Subcutaneous adipose tissue (tissue), 4 donors: Measurements from ENCODE around the gene RXRA. TPM values are rescaled to one million over a fixed set of nuclear protein-coding genes. Genes with fewer than 3 reads are reported as not detected.

Experiments
- CTCF ChIP-seq: fragments of 450-650 bp; IDR thresholded peaks from one replicate; pipeline ENCODE4 v1.5.1; 2016; ENCODE audit warnings: low read depth, mild to moderate bottlenecking, control low read depth, antibody characterized with exemption, moderate library complexity
- total RNA-seq, 4 donors: library from RNA; depleted of rRNA; stranded (reverse); fragments of >200 nt; gene quantifications; one replicate each; pipeline ENCODE4 v1.1.0, GENCODE V29; 2016

The RXRA gene
- total RNA-seq, 4 donors from 2014 or later, result 39.1 to 141 (median 53.6) TPM

DNA sequence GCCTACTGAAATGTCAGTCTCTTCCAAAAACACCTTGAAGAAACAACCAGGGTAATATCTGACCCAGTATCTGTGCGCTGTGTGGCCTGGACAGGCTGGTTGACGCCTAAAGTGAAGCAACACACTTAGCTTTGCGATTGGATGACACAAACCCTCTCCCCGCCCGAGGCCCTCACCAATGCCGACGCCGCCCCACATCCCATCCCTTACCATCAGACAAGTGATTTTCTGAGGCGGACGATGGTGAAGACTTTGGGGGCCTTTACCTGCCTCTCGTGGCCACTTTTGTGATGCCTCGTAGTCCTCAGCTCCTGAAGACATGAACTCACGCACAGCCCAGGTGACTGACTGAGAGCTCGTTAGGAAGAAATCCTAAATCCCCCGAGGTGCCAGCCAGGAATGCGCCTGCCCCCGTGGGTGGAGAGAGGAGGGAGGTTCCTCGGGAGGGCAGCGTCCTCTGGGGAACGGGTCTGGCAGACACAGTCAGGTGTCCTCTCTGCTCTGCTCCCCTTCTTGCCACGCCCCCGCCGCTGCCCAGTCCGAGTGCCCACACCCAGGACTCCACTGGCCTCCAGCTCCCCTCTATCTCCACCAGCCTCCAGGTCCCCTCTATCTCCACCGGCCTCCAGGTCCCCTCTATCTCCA lies 31.0 kb upstream of the RXRA start:
- TF ChIP-seq CTCF, result no peak

GRCh38 chr9:134295746-134296250 lies 30.5 kb upstream of the RXRA start:
- no peak for TF ChIP-seq CTCF

GRCh38 chr9:134296301-134297082 lies 29.8 kb upstream of the RXRA start:
- TF ChIP-seq CTCF, result no peak

GRCh38 chr9:134297083-134297410 lies 29.2 kb upstream of the RXRA start:
- no peak for TF ChIP-seq CTCF

DNA sequence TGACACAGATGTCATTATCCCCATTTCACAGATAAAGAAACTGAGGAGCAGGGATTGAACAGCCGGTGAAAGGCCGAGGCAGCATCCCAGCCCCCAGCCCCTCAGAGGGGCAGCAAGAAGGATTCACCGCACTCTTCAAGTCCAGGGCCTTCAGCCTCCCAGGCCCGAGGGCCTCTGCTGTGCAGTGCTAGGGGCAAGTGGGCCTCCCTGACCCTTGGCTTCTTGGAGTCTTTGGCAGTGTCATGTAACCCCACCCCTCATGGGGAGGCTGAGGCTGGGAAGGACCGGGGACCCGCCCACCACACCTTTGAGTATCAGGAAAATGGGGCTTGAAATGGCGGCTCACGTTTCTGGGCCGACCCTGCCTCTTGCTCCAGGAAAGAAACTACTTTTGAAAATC lies 28.7 kb upstream of the RXRA start:
- TF ChIP-seq CTCF, result no peak

DNA sequence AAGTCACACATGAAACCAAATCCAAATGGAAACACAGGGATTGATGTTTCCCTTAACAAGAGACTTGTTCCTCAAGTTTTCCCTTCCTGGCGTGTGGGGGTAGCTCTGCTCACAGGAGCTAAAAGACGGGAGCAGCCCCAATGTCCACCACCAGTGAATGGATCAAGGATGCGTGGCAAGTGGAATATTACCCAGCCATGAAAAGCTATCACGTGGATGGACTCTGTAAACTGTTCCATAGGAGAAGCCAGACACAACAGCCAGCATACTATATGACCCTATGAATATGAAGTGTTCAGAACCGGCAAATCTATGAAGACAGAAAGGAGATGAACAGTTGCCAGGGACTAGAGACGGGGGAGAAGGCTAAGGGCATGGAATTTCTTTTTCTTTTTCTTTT lies 28.3 kb upstream of the RXRA start:
- TF ChIP-seq CTCF, result no peak

DNA sequence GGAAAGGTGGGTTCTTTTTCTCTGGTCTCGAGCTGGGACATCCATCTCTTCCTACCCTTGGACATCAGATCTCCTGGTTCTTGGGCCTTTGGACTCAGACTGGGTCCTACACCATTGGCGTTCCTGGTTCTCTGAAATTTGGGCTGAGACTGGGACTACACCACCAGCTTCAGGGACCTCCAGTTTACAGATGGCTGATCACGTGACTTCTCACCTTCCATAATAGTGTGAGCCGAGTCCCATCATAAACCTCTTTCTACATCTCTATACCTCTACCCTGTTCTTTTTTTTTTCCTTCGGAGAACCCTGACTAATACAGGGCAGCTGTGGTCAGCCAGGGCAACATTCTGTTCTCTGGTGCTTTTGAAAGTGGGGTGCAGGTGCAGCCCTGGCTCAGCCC lies 27.2 kb upstream of the RXRA start:
- TF ChIP-seq CTCF, result no peak
